HepG2 (cell line): ENCODE measurements around the gene PSMD12. TPM values are rescaled to one million over a fixed set of nuclear protein-coding genes. Genes with fewer than 3 reads are reported as not detected.
A peak's percentile ranks its signal among the peaks of the same experiment; 100 is the strongest.

Experiments used
- ATAC-seq: fragments of 200-7000 bp; cut with Tn5 transposase; 3 replicates; pipeline ENCODE4 v1.9.1; 2020; ENCODE audit warnings: mild to moderate bottlenecking, moderate library complexity
- BruUV-seq: library from RNA; stranded (reverse); fragments of 400-500 nt; replicated peaks from 2 replicates; lab custom pipeline; 2021; lab: Mats Ljungman, UMichigan
- CTCF ChIA-PET: fragments of 300-600 bp; formaldehyde crosslinking; extraction: SDS; loops from one replicate; lab custom pipeline; 2021; ENCODE audit warnings: low total read pairs, inconsistent platforms, low intra/inter-chr PET ratio; lab: Yijun Ruan, JAX
- POLR2A ChIA-PET: fragments of 350-600 bp; sonication (Branson Sonifier 250); formaldehyde crosslinking; loops from one replicate; lab custom pipeline; 2020; ENCODE audit warnings: antibody characterized with exemption, inconsistent platforms; lab: Yijun Ruan, JAX
- DNase-seq: peaks from one replicate; pipeline ENCODE4 v3.0.0-alpha.2; 2015; ENCODE audit warnings: low spot score
- FAIRE-seq: peaks from 3 replicates; lab custom pipeline; 2011; peaks lifted over from hg19 to GRCh38; lab: Jason Lieb, UNC
- H2AFZ ChIP-seq: one replicate; pipeline ENCODE4 v1.6.1; 2011; ENCODE audit warnings: low read length, inconsistent platforms
- H3K27ac ChIP-seq: fragments of 300-600 bp; 3 replicates; pipeline ENCODE4 v1.8.0; 2011; ENCODE audit warnings: mixed run types, mild to moderate bottlenecking, mixed read lengths, low read length, inconsistent platforms; ENCODE audit not compliant: insufficient read depth; ENCODE audit errors: extremely low read length
- H3K27me3 ChIP-seq, 2 experiments: fragments of 200-600 bp in 1 of 2; 2 replicates in 1 of 2; 3 replicates in 1 of 2; pipeline versions ENCODE4 v1.6.0 to v1.8.0; 2011; ENCODE audit warnings: low read length in 2 of 2, mild to moderate bottlenecking in 2 of 2, moderate library complexity in 2 of 2, inconsistent platforms in 1 of 2; ENCODE audit not compliant: insufficient read depth in 2 of 2, control insufficient read depth in 1 of 2
- H3K36me3 ChIP-seq, 2 experiments: fragments of 200-600 bp in 1 of 2; replicated peaks in 1 of 2; 2 replicates in 1 of 2; 3 replicates in 1 of 2; pipeline versions ENCODE4 v1.5.1 to v1.8.0; 2011; ENCODE audit warnings: low read length in 2 of 2, inconsistent platforms in 1 of 2; ENCODE audit not compliant: insufficient read depth in 2 of 2, control insufficient read depth in 1 of 2
- H3K4me1 ChIP-seq: 2 replicates; pipeline ENCODE4 v1.5.1; 2012; ENCODE audit warnings: low read length, inconsistent platforms; ENCODE audit not compliant: insufficient read depth
- H3K4me2 ChIP-seq: 2 replicates; pipeline ENCODE4 v1.6.0; 2011; ENCODE audit warnings: low read depth, low read length, inconsistent platforms
- H3K4me3 ChIP-seq, 3 experiments: fragments of 200-600 bp in 1 of 3; sonication (generic), shearing (Covaris generic) in 1 of 3; replicated peaks in 1 of 3; 2 replicates each; pipeline ENCODE4 v1.5.1; 2011 to 2016; ENCODE audit warnings: low read length in 3 of 3, inconsistent platforms in 2 of 3, low read depth in 2 of 3, mild to moderate bottlenecking in 2 of 3, control low read depth in 1 of 3, mixed read lengths in 1 of 3; ENCODE audit not compliant: insufficient read depth in 1 of 3
- H3K79me2 ChIP-seq: one replicate; pipeline ENCODE4 v1.6.1; 2011; ENCODE audit warnings: low read length, inconsistent platforms; ENCODE audit not compliant: insufficient read depth
- H3K9ac ChIP-seq: 2 replicates; pipeline ENCODE4 v1.6.0; 2011; ENCODE audit warnings: mild to moderate bottlenecking, low read depth, low read length, inconsistent platforms; ENCODE audit not compliant: insufficient read depth
- H3K9me3 ChIP-seq: 2 replicates; pipeline ENCODE4 v1.5.1; 2012; ENCODE audit warnings: mild to moderate bottlenecking, low read length
- H4K20me1 ChIP-seq: 2 replicates; pipeline ENCODE4 v1.6.0; 2011; ENCODE audit warnings: inconsistent platforms, mild to moderate bottlenecking, low read length, moderate library complexity; ENCODE audit not compliant: insufficient read depth
- FOXK1 ChIP-seq: sonication (generic); formaldehyde crosslinking; IDR thresholded peaks from 2 replicates; pipeline ENCODE4 v1.4.0; 2020; ENCODE audit warnings: low read depth, missing genetic modification reagents, borderline replicate concordance
- MED1 ChIP-seq: sonication (generic); formaldehyde crosslinking; IDR thresholded peaks from 2 replicates; pipeline ENCODE4 v1.4.0; 2020; ENCODE audit warnings: missing genetic modification reagents
- MEIS1 ChIP-seq: sonication (generic); formaldehyde crosslinking; IDR thresholded peaks from 2 replicates; pipeline ENCODE4 v1.9.0; 2021; ENCODE audit warnings: mild to moderate bottlenecking, missing genetic modification reagents, moderate library complexity, borderline replicate concordance
- RAD21 ChIP-seq: fragments of 450-650 bp; formaldehyde crosslinking; IDR thresholded peaks from 2 replicates; pipeline ENCODE4 v1.5.0; 2020; ENCODE audit warnings: mild to moderate bottlenecking
- SKI ChIP-seq: fragments of 450-650 bp; IDR thresholded peaks from one replicate; pipeline ENCODE4 v1.6.1; 2018; ENCODE audit warnings: mild to moderate bottlenecking; ENCODE audit not compliant: partially characterized antibody
- ZBTB7A ChIP-seq: sonication (generic); formaldehyde crosslinking; IDR thresholded peaks from 2 replicates; pipeline ENCODE4 v1.8.0; 2022; ENCODE audit warnings: mild to moderate bottlenecking, missing genetic modification reagents
- ZNF160 ChIP-seq: sonication (generic); formaldehyde crosslinking; IDR thresholded peaks from 2 replicates; pipeline ENCODE4 v1.8.0; 2022; ENCODE audit warnings: mild to moderate bottlenecking, inconsistent platforms, missing genetic modification reagents
- ZNF562 ChIP-seq: sonication (generic); formaldehyde crosslinking; IDR thresholded peaks from 2 replicates; pipeline ENCODE4 v1.8.0; 2022; ENCODE audit warnings: missing genetic modification reagents, borderline replicate concordance
- WGBS: methylation state at CpG from one replicate; pipeline ENCODE4 v1.1.6; 2017; ENCODE audit warnings: low lambda C conversion rate; 5-methylcytosine and 5-hydroxymethylcytosine counted together
- in situ Hi-C: cut with HindIII; loops from 2 replicates; pipeline ENCODE4 v1.10.0; 2017; ENCODE audit warnings: low pct_unique_long_range_greater_than_20kb; ENCODE audit not compliant: extremely low pct_ligation_motif_present
- intact Hi-C: fragments of 100-400 bp; cut with micrococcal nuclease; formaldehyde crosslinking; loops from one replicate; pipeline ENCODE4 v1.10.0; 2022; ENCODE audit not compliant: unreplicated experiment
- polyA plus RNA-seq, 8 experiments: library from polyadenylated mRNA; depleted of rRNA in 3 of 8; stranded (reverse) in 7 of 8; unstranded in 1 of 8; fragments of >200 nt; fragmentation: Illumina TruSeq in 4 of 8; extraction: Trizol in 4 of 8; gene quantifications; 2 replicates each; pipeline versions ENCODE4 v1.2.1 to v1.2.3, GENCODE V29; 2011 to 2016; ENCODE audit warnings: low read depth in 4 of 8, missing spikeins in 1 of 8, mixed read lengths in 1 of 8; ENCODE audit not compliant: insufficient read depth in 1 of 8
- total RNA-seq, 5 experiments: library from RNA; depleted of rRNA; stranded (reverse); fragments of >200 nt; fragmentation: Illumina TruSeq; extraction: Trizol; gene quantifications; 2 replicates each; pipeline ENCODE4 v1.2.3, GENCODE V29; 2016; ENCODE audit warnings: low read depth in 1 of 5
- TF ChIP-seq, protein P1 (sequence below): sonication (generic); formaldehyde crosslinking; IDR thresholded peaks from 2 replicates; pipeline ENCODE4 v1.8.0; 2022; ENCODE audit warnings: mild to moderate bottlenecking, missing genetic modification reagents, borderline replicate concordance
- TF ChIP-seq, protein P2 (sequence below): sonication (generic); formaldehyde crosslinking; IDR thresholded peaks from 2 replicates; pipeline ENCODE4 v1.8.0; 2022; ENCODE audit warnings: mild to moderate bottlenecking, missing genetic modification reagents; ENCODE audit not compliant: insufficient replicate concordance
- TF ChIP-seq, protein P3 (sequence below): sonication (generic); formaldehyde crosslinking; IDR thresholded peaks from 2 replicates; pipeline ENCODE4 v1.8.0; 2022; ENCODE audit warnings: mild to moderate bottlenecking, missing genetic modification reagents, moderate library complexity
- TF ChIP-seq, protein P4 (sequence below): sonication (generic); formaldehyde crosslinking; IDR thresholded peaks from 2 replicates; pipeline ENCODE4 v1.8.1; 2022; ENCODE audit warnings: low read depth, mild to moderate bottlenecking, missing genetic modification reagents
- TF ChIP-seq, protein P5 (sequence below): sonication (generic); formaldehyde crosslinking; IDR thresholded peaks from 2 replicates; pipeline ENCODE4 v1.8.0; 2022; ENCODE audit warnings: missing genetic modification reagents, mild to moderate bottlenecking, inconsistent platforms, borderline replicate concordance

Gene PSMD12
- total and polyA plus RNA-seq, 2 of the 13 experiments (the other 11 are each of a cell fraction or from before 2014, with no cell fraction given), result 27.4 to 71.7 TPM

DNA sequence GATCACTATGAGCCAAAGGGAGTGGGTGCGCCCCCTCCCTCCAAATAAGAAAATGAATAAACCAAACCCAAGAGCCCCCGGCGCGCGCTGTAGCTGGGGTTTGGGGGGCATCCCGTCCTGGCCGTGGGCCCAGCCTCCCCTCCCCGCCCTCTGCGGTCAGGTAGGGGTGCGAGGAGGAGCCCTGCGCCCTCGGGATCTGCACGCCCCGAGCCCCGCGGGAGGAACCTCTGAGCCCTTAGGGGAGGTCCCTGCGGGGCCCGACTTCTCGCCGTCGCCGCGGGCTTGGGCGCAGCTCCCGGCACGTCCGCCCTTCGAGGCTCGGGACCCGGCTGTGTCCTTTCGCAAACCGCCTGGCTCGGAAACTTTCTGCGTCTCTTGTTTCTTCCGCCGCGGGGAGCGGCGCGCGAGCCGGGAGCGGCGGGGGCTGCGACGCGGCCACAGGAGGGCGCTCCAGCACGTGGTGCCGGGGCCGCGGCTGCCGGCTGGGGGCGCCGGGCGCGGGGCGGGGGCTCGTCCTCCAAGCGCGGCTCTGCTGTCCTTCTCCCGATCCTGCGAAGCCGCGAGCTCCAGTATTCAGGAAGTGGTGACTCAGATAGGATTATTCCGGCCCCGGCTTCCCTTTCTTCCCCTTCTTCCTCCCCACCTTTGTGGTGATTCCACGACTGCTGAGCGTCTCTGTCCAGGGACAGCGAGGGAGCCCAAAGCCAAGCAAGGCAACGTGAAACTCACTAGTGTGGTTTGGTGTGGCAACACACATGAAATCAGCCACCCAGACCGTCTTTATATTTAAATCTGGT is 12.3 kb upstream of the PSMD12 start:
- H3K4me2 ChIP-seq, result peak overlapping the region; percentile 99
- H3K9me3 ChIP-seq, result no peaks in the 10 kb centered on the region
- intact Hi-C loops (loop anchor here (1.0 to 5.0 kb wide), 3 partner anchors 12 to 254 kb away; partner anchors contain the start of gene PSMD12), in situ Hi-C loops (loop anchor here (5.0 to 10.0 kb wide), 3 partner anchors 89 to 314 kb away; no protein-coding TSS in a partner anchor)
- POLR2A ChIA-PET, result interaction anchor here (0.7 to 2.5 kb wide), 4 partner anchors 12 to 338 kb away, joined by 3 to 12 read pairs (median 6); partner anchors contain the start of gene PSMD12
- no peaks in the 10 kb centered on the region for H4K20me1 ChIP-seq
- no peaks in the 10 kb centered on the region for H3K79me2 ChIP-seq
- H3K4me3 ChIP-seq, result peak overlapping the region; percentile 87 to 90 (median 87)
- no peak overlapping the region for H3K27ac ChIP-seq
- 0 out of 5 replicates have a peak, but pooled peaks cover 0 to 6% of the 10 kb centered on the region in 2 experiments for H3K27me3 ChIP-seq
- H3K9ac ChIP-seq, result peak overlapping the region; percentile 68
- WGBS, result 1% methylated on average over 53 of the region's 72 CpGs
- H3K4me1 ChIP-seq, result peaks cover 42% of the 10 kb centered on the region
- peak overlapping the region; percentile 95 for H2AFZ ChIP-seq
- no peak for FAIRE-seq
- peak; percentile 62 for ATAC-seq
- BruUV-seq, result no TSS peak
- CTCF ChIA-PET, result interaction anchor here (0.7 to 2.5 kb wide), 8 partner anchors 8 to 311 kb away, joined by 3 to 21 read pairs (median 8); no protein-coding TSS in a partner anchor
- no peaks in the 10 kb centered on the region for H3K36me3 ChIP-seq
- peak; percentile 72 for DNase-seq
- TF ChIP-seq ZNF562, result no peak
- TF ChIP-seq MED1, result peak; percentile 46; the same call in 1 of the 2 replicates
- peak; percentile 73; the same call in 1 of the 2 replicates for TF ChIP-seq ZNF160
- TF ChIP-seq, protein P1, sequence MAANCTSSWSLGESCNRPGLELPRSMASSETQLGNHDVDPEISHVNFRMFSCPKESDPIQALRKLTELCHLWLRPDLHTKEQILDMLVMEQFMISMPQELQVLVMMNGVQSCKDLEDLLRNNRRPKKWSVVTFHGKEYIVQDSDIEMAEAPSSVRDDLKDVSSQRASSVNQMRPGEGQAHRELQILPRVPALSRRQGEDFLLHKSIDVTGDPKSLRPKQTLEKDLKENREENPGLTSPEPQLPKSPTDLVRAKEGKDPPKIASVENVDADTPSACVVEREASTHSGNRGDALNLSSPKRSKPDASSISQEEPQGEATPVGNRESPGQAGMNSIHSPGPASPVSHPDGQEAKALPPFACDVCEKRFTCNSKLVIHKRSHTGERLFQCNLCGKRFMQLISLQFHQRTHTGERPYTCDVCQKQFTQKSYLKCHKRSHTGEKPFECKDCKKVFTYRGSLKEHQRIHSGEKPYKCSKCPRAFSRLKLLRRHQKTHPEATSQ (CRISPR knock-in tag), result no peak
- TF ChIP-seq, protein P2, sequence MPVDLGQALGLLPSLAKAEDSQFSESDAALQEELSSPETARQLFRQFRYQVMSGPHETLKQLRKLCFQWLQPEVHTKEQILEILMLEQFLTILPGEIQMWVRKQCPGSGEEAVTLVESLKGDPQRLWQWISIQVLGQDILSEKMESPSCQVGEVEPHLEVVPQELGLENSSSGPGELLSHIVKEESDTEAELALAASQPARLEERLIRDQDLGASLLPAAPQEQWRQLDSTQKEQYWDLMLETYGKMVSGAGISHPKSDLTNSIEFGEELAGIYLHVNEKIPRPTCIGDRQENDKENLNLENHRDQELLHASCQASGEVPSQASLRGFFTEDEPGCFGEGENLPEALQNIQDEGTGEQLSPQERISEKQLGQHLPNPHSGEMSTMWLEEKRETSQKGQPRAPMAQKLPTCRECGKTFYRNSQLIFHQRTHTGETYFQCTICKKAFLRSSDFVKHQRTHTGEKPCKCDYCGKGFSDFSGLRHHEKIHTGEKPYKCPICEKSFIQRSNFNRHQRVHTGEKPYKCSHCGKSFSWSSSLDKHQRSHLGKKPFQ (CRISPR knock-in tag), result peak; percentile 1
- TF ChIP-seq ZBTB7A (CRISPR knock-in tag), result no peak; the same call in 1 of the 2 replicates
- peak; percentile 79 for TF ChIP-seq SKI
- TF ChIP-seq, protein P3, sequence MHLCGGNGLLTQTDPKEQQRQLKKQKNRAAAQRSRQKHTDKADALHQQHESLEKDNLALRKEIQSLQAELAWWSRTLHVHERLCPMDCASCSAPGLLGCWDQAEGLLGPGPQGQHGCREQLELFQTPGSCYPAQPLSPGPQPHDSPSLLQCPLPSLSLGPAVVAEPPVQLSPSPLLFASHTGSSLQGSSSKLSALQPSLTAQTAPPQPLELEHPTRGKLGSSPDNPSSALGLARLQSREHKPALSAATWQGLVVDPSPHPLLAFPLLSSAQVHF, result no peak
- 0 out of 2 replicates have a peak, but pooled peaks have one; percentile 56 for TF ChIP-seq MEIS1 (CRISPR knock-in tag)
- TF ChIP-seq, protein P4, sequence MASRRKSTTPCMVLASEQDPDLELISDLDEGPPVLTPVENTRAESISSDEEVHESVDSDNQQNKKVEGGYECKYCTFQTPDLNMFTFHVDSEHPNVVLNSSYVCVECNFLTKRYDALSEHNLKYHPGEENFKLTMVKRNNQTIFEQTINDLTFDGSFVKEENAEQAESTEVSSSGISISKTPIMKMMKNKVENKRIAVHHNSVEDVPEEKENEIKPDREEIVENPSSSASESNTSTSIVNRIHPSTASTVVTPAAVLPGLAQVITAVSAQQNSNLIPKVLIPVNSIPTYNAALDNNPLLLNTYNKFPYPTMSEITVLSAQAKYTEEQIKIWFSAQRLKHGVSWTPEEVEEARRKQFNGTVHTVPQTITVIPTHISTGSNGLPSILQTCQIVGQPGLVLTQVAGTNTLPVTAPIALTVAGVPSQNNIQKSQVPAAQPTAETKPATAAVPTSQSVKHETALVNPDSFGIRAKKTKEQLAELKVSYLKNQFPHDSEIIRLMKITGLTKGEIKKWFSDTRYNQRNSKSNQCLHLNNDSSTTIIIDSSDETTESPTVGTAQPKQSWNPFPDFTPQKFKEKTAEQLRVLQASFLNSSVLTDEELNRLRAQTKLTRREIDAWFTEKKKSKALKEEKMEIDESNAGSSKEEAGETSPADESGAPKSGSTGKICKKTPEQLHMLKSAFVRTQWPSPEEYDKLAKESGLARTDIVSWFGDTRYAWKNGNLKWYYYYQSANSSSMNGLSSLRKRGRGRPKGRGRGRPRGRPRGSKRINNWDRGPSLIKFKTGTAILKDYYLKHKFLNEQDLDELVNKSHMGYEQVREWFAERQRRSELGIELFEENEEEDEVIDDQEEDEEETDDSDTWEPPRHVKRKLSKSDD (CRISPR knock-in tag), result peak; percentile 23; the same call in 1 of the 2 replicates
- TF ChIP-seq RAD21, result peak; percentile 89
- TF ChIP-seq FOXK1 (CRISPR knock-in tag), result 0 out of 2 replicates have a peak, but pooled peaks have one; percentile 12
- TF ChIP-seq, protein P5, sequence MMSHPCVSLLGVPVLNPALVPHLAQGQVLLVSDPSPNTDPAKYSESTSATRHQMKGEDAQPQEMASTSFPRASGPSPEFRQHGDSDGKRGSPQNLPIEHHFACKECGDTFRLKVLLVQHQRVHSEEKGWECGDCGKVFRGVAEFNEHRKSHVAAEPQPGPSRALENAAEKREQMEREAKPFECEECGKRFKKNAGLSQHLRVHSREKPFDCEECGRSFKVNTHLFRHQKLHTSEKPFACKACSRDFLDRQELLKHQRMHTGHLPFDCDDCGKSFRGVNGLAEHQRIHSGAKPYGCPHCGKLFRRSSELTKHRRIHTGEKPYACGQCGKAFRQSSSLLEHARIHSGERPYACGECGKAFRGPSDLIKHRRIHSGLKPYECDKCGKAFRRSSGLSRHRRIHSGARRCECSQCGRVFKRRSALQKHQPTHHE (CRISPR knock-in tag), result 0 out of 2 replicates have a peak, but pooled peaks have one; percentile 46
